Mucosa of rectum (tissue), 2 donors: Measurements from ENCODE around the gene PLXND1.
A peak's percentile ranks its signal among the peaks of the same experiment; 100 is the strongest.

Experiments
- H3K27ac ChIP-seq, 2 donors: one replicate each; pipeline ENCODE4 v1.7.0; 2013; ENCODE audit warnings: inconsistent platforms in 2 of 2, low read depth in 2 of 2, low read length in 2 of 2
- H3K27me3 ChIP-seq, 2 donors: one replicate each; pipeline ENCODE4 v1.7.0; 2013; ENCODE audit warnings: low read length in 2 of 2; ENCODE audit not compliant: control insufficient read depth in 2 of 2, insufficient read depth in 2 of 2
- H3K36me3 ChIP-seq, 2 donors: one replicate each; pipeline ENCODE4 v1.7.0; 2013; ENCODE audit warnings: low read length in 2 of 2; ENCODE audit not compliant: control insufficient read depth in 2 of 2, insufficient read depth in 2 of 2
- H3K4me1 ChIP-seq, 2 donors: one replicate each; pipeline ENCODE4 v1.7.0; 2013; ENCODE audit warnings: low read length in 2 of 2, mild to moderate bottlenecking in 1 of 2; ENCODE audit not compliant: control insufficient read depth in 2 of 2, insufficient read depth in 2 of 2
- H3K4me3 ChIP-seq, 2 donors: one replicate each; pipeline ENCODE4 v1.7.0; 2013; ENCODE audit warnings: low read length in 2 of 2
- H3K9ac ChIP-seq, 2 donors: one replicate each; pipeline ENCODE4 v1.7.0; 2013; ENCODE audit warnings: low read length in 2 of 2, low read depth in 1 of 2, mild to moderate bottlenecking in 1 of 2
- H3K9me3 ChIP-seq, 2 donors: one replicate each; pipeline ENCODE4 v1.7.0; 2013; ENCODE audit warnings: low read length in 2 of 2; ENCODE audit not compliant: control insufficient read depth in 2 of 2
- donor health status: healthy.
- donor health status: Normal muscosa, but diverticular disease.

PLXND1 gene

DNA sequence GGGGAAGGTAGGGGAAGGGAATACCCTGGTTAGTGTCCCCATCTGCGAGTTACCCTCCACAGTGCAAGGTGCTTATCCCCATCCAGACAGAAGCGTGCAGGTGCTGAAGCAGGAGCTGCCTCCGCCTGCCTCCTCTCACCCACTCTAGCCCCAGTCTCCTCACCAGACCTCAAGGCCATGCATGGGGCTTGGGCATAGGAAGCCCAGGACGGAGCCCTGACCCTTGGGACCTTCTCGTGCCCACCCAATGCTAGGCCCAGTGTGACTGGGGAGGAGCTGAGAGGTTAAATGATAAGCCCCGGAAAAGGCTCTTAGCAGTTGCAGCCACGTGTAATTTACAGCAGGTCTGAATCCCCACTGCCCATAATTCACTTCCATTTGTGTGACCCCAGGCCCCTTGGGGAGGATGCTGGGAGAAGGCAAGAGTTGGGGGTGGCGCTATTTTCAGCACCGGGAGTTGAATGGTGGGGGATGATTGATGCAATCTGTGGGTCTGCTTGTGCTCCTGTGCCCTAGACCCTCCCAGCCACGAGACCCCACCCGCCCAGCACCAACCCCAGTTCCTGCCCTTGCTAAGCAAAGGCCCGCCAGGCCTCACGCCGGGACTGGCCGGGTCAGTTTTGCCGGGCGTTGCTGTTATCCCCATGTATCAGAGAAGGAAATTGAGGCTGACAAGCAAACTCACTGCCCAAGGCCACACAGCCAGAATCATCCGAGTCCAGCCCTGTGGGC lies 14.5 kb upstream of the PLXND1 start:
- no peak overlapping the region for H3K4me3 ChIP-seq
- no peak overlapping the region for H3K27ac ChIP-seq
- H3K9ac ChIP-seq: no peak overlapping the region
- H3K4me1 ChIP-seq: peaks cover 27 to 38% of the 10 kb centered on the region in 2 donors
- no peaks in the 10 kb centered on the region for H3K9me3 ChIP-seq
- no peaks in the 10 kb centered on the region for H3K27me3 ChIP-seq
- H3K36me3 ChIP-seq: no peaks in the 10 kb centered on the region

DNA sequence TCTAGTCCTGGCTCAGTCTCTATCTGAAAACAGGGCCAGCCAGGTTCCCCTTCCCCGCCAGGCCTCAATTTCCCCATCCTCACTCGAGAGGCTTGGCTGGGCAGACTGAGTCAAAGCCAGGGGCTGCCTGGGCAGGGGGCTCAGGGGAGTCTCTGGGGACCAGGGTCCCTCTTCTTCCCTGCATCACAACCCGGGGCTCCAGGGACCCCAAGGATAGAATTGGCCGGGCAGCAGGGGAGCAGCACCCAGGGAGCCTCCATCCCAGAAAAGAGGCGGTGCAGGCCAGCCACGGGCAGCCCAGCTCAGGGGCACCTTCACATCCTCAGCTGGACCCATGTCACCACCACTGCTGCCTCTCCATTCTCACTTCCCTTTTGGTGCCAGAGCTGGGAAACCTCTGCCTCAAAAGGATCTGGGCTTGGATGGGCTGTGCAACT lies 13.3 kb upstream of the PLXND1 start:
- Histone ChIP-seq H3K9ac (no peak overlapping the region), H3K9me3 (no peaks in the 10 kb centered on the region), H3K4me3 (no peak overlapping the region), H3K27ac (peak overlapping the region in 1 of 2 donors; percentile 34), H3K36me3 (no peaks in the 10 kb centered on the region), H3K4me1 (peaks cover 24 to 41% of the 10 kb centered on the region in 2 donors), H3K27me3 (no peaks in the 10 kb centered on the region)

DNA sequence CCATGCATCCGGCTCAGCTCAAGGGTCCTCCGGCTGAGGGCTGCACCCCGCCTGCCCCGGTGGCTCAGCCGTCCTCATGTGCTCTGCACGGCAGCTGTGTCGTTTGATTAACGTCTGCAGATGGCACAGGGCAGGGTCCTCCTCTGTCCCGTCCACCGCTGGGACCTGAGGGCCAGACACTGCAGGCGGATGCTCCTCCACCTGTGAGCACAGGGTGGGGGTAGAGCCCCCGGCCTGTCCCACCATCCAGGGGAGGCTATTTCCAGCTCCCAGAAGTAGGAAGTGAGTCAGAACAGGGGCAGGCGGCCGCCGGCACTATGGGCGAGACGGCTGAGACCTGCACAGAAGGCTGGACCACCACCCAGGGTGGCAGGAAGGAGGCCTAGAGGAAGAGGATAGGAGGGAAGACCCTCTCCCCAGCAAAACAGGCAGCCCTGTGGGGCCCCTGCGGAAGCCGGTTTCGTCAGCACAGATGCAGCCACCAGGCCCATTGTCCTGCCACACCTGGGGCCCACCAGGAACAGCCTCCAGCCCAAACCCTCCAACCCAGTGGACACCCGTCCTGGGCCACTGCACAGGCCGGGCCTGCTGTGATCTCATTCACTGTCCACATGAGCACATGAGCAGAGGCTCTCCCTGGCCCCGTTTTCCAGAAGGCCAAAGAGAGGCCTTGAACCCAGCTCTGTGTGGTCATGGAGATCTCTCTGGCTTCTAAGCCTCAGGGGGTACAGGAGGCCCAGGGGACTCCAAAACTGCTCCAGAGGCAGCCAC lies 12.6 kb upstream of the PLXND1 start:
- H3K4me1 ChIP-seq: peaks cover 25 to 39% of the 10 kb centered on the region in 2 donors
- peak overlapping the region in 1 of 2 donors; percentile 13 for H3K4me3 ChIP-seq
- H3K9ac ChIP-seq: no peak overlapping the region
- H3K27ac ChIP-seq: peak overlapping the region in 1 of 2 donors; percentile 34
- H3K9me3 ChIP-seq: no peaks in the 10 kb centered on the region
- H3K27me3 ChIP-seq: no peaks in the 10 kb centered on the region
- no peaks in the 10 kb centered on the region for H3K36me3 ChIP-seq

DNA sequence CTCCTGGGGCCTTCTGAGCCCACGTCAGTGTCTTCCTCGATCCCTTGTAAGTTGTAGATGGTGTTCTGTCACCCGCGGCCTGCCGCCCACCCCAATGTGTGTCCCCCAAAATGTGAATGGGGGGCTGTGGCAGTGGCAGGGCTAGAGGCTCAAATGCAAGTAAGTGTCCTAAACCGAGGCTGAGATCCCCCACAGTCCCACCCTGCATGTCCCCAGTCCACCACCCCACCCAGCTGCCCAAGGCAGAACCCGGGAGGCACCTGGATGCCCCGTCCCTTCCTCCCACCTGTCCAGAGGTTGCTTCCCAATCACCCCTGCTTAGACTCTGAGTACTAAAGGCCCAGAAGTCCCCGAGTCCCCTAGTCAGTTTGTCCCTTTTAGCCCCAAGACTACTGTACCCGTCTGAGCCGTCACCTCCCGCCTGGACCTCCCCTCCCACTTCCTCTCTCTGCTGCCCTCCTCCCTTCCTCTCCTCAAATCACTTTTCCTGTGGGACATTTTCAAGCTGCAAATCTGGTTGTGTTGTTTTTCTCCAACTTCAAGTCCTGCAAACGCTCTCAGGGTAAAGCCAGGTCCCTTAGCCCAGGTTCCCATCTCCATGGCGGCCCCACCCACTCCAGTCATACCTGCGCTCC lies 11.8 kb upstream of the PLXND1 start:
- H3K4me1 ChIP-seq: peaks cover 20 to 31% of the 10 kb centered on the region in 2 donors
- H3K4me3 ChIP-seq: peak overlapping the region in 1 of 2 donors; percentile 13
- H3K27me3 ChIP-seq: no peaks in the 10 kb centered on the region
- no peak overlapping the region for H3K9ac ChIP-seq
- peak overlapping the region in 1 of 2 donors; percentile 14 for H3K27ac ChIP-seq
- no peaks in the 10 kb centered on the region for H3K36me3 ChIP-seq
- no peaks in the 10 kb centered on the region for H3K9me3 ChIP-seq

DNA sequence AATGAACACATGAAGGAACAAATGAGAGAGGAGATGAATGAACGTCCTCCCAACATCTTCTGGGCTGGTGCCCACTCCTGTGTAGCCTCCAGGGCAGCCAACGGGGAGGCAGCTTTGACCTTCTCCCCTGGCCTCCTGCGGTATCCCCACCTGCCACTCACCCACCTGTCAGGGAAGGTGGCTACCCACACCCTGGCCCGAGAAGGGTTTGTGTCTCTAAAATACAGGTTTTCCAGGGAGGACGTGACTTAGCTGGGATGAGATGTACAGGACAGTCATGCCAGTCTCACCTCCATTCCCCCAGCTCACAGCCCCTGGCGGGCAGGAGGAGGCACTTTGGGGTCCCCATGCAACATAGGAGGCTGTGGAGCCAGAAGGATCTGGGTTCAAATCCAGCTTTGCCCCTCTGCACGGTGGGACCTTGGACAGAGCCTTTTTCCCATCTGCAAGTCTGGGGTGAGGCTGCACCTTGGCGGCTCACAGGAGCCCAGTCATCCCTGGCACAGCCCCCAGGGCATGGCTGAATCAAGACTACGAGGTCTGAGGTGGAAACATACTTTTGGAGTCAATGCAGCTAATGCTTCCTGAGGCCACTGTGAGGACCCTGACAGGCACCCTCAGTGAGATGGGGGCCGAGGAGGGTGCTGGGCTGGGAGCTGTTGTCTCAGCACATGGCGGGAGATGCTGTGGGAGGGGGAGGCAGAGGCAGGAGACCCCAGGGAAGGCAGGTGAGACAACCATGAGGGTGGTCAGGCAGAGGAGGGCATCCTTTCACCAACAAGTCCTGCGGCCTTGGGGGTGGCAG lies 11.1 kb upstream of the PLXND1 start:
- Histone ChIP-seq H3K9ac (no peak overlapping the region), H3K27me3 (no peaks in the 10 kb centered on the region), H3K36me3 (no peaks in the 10 kb centered on the region), H3K9me3 (no peaks in the 10 kb centered on the region), H3K4me1 (peaks cover 14 to 24% of the 10 kb centered on the region in 2 donors), H3K27ac (no peak overlapping the region), H3K4me3 (no peak overlapping the region)

DNA sequence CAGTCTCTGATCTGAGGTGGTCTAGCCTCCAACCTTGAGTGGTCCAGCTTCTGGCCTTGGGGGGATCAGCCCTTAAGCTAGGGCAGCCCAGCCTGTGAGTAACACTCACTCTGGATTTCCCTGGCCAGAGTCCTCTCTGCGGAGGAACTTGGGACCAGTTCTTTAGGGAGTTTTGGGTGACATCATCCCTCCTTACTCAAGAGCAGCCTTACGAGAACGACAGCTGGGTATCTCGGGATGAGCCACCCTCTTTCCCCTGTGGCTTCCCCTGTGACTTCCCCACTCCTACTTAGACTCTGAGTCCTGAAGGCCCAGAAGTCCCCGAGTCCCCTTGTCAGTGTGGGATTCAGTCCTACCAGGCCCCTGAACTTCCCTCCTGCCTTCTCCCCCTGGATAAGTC lies 10.2 kb upstream of the PLXND1 start:
- no peak overlapping the region for H3K4me3 ChIP-seq
- no peaks in the 10 kb centered on the region for H3K36me3 ChIP-seq
- H3K9me3 ChIP-seq: no peaks in the 10 kb centered on the region
- no peak overlapping the region for H3K9ac ChIP-seq
- no peaks in the 10 kb centered on the region for H3K27me3 ChIP-seq
- peaks cover 11 to 23% of the 10 kb centered on the region in 2 donors for H3K4me1 ChIP-seq
- peak overlapping the region; percentile 48 to 59 for H3K27ac ChIP-seq

DNA sequence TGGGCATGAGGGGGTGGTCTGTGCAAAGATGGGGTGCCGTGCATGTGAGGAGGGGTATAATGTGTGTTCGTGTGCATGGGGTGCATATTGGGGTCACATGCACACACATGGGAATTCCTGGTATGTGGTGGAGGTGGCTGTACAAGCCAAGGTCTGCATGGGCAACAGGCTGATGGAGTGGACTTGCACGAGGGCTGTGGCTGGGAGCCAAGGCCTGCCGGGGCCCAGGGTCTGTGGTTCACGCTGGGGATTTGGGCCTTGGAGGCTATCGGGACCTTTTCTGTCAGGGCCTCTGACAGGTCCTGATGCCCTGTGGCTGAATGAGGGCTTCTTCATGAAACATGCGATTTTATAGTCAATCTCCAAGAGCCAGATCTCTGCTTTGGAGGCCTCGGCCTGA lies 9.8 kb upstream of the PLXND1 start:
- Histone ChIP-seq H3K9ac (no peak overlapping the region), H3K36me3 (no peaks in the 10 kb centered on the region), H3K27ac (peak overlapping the region; percentile 48 to 59), H3K4me3 (no peak overlapping the region), H3K9me3 (no peaks in the 10 kb centered on the region), H3K4me1 (peaks cover 11 to 23% of the 10 kb centered on the region in 2 donors), H3K27me3 (no peaks in the 10 kb centered on the region)

DNA sequence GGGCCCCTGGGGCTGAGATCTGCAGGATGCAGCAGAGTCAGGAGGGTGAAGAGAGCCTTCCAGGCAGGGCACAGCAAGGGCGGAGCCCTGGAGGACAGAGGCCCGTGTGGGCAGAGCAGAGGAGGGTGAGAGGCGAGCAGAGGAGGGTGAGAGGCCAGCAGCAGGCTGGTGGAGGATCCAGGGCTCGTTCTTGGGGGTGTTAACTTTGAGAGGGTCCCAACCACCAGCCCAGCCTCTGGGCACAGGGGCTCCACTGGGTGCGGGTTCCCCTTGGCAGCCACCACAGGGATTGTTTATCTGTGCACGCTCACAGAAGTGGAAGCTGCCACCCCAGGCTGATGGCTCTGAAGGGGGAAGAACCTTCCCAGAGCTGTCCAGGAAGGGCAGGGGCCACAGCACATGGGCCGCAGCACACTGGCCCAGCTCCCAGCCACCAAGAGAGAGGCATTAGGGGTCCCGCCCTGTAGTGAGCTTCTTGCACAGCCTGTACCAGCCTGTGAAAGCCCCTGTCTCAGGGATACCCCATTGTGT lies 9.3 kb upstream of the PLXND1 start:
- H3K4me3 ChIP-seq: no peak overlapping the region
- H3K4me1 ChIP-seq: peaks cover 11 to 23% of the 10 kb centered on the region in 2 donors

DNA sequence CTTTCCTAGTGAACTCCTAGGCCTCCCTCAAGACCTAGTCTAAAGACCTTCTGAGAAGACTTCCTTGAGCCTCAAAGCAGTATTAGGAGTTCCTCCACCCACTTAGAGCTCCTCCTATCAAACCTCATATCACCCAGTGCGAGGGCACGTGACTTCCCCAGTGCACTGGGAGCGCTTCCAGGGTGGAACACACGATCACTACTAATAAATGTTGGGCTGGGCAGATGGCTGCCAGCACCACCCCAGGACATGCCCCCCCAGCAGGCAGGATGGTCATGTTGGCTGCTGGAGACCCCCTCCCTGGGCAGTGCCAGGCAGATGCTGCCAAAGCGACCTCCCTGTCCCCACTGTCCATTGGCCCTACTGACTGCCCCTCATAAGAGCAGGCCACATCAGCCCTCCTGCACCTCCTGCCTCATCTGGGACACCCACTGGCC lies 8.5 kb upstream of the PLXND1 start:
- no peaks in the 10 kb centered on the region for H3K27me3 ChIP-seq
- no peak overlapping the region for H3K4me3 ChIP-seq
- no peaks in the 10 kb centered on the region for H3K36me3 ChIP-seq
- H3K9ac ChIP-seq: no peak overlapping the region
- peak overlapping the region; percentile 39 to 52 for H3K27ac ChIP-seq
- H3K9me3 ChIP-seq: no peaks in the 10 kb centered on the region
- H3K4me1 ChIP-seq: peaks cover 11 to 23% of the 10 kb centered on the region in 2 donors

More for the DNA sequence above, 9.3 kb upstream of the PLXND1 start:
- Histone ChIP-seq H3K27ac (peak overlapping the region; percentile 48 to 59), H3K9ac (no peak overlapping the region), H3K9me3 (no peaks in the 10 kb centered on the region), H3K36me3 (no peaks in the 10 kb centered on the region), H3K27me3 (no peaks in the 10 kb centered on the region)
